ENCODE data around the gene WDR18.

WDR18 gene

GRCh38 chr19:964761-965694 lies 19.1 kb upstream of the WDR18 start:
- Histone ChIP-seq H3K4me1 (ENCODE audit: insufficient read depth, low read length, severe bottlenecking) (no peaks in the 10 kb centered on the region), H3K4me3 (ENCODE audit: low read depth, low read length, poor library complexity, severe bottlenecking) (no peak overlapping the region), H3K27me3 (ENCODE audit: insufficient read depth, low read length) (0 out of 2 replicates have a peak, but pooled peaks cover 15% of the 10 kb centered on the region), H3K4me2 (ENCODE audit: low read length) (no peak overlapping the region), H4K20me1 (ENCODE audit: insufficient read depth, low read length) (no peaks in the 10 kb centered on the region), H3K36me3 (ENCODE audit: insufficient read depth, low read length) (no peaks in the 10 kb centered on the region), H3K27ac (ENCODE audit: low read depth, low read length, poor library complexity, severe bottlenecking) (no peak overlapping the region), H3K9me2 (ENCODE audit: low read depth, low read length) (no peaks in the 10 kb centered on the region), H3K79me2 (ENCODE audit: insufficient read depth, low read length) (no peaks in the 10 kb centered on the region), H3F3A (ENCODE audit: insufficient read depth, low read length) (no peaks in the 10 kb centered on the region), H3K9me3 (ENCODE audit: low read length) (no peaks in the 10 kb centered on the region), H3K9ac (ENCODE audit: low read length) (no peak overlapping the region), H2AFZ (ENCODE audit: low read length) (no peak overlapping the region)
- no peak for TF ChIP-seq EZH2 (IDR thresholded peaks at IDR 0.05; ENCODE audit: borderline replicate concordance, low read length)
- TF ChIP-seq CTCF (IDR thresholded peaks at IDR 0.05; ENCODE audit: low read length) = no peak

DNA sequence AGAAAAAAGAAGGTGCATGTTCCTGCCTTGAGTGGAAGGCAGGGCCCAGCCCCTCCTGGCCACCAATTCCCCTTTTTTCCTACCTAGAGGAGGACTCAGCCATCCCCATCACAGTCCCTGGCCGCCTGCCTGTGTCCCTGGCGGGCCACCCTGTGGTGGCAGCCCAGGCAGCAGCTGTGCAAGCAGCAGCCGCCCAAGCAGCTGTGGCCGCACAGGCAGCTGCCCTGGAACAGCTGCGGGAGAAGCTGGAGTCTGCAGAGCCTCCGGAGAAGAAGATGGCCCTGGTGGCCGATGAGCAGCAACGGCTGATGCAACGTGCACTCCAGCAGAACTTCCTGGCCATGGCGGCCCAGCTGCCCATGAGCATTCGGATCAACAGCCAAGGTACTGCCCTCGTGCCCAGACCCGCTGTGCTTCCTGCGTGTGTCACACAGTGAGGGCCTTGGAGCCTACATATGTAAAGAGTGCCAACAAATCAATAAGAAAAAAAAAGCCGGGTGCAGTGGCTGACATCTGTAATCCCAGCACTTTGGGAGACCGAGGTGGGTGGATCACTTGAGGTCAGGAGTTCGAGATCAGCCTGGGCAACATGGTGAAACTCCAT lies 17.6 kb upstream of the WDR18 start:
- Histone ChIP-seq H3K36me3 (ENCODE audit: insufficient read depth, low read length) (peaks cover 4% of the 10 kb centered on the region; the same call in 1 of the 2 replicates), H3K27ac (ENCODE audit: low read depth, low read length, poor library complexity, severe bottlenecking) (no peak overlapping the region), H3K4me3 (ENCODE audit: low read depth, low read length, poor library complexity, severe bottlenecking) (no peak overlapping the region), H3F3A (ENCODE audit: insufficient read depth, low read length) (no peaks in the 10 kb centered on the region), H3K9me2 (ENCODE audit: low read depth, low read length) (no peaks in the 10 kb centered on the region), H2AFZ (ENCODE audit: low read length) (no peak overlapping the region), H3K79me2 (ENCODE audit: insufficient read depth, low read length) (no peaks in the 10 kb centered on the region), H3K9me3 (ENCODE audit: low read length) (peaks cover 5% of the 10 kb centered on the region), H3K27me3 (ENCODE audit: insufficient read depth, low read length) (0 out of 2 replicates have a peak, but pooled peaks cover 5% of the 10 kb centered on the region), H4K20me1 (ENCODE audit: insufficient read depth, low read length) (no peaks in the 10 kb centered on the region), H3K9ac (ENCODE audit: low read length) (no peak overlapping the region), H3K4me2 (ENCODE audit: low read length) (no peak overlapping the region), H3K4me1 (ENCODE audit: insufficient read depth, low read length, severe bottlenecking) (no peaks in the 10 kb centered on the region)
- TF ChIP-seq EZH2 (IDR thresholded peaks at IDR 0.05; ENCODE audit: borderline replicate concordance, low read length) (no peak), CTCF (IDR thresholded peaks at IDR 0.05; ENCODE audit: low read length) (no peak)

- H3K9ac ChIP-seq (ENCODE audit: low read length) = no peak overlapping the region
- no peaks in the 10 kb centered on the region; the same call in 1 of the 2 replicates for H3K27me3 ChIP-seq (ENCODE audit: insufficient read depth, low read length)
- TF ChIP-seq EZH2 (IDR thresholded peaks at IDR 0.05; ENCODE audit: borderline replicate concordance, low read length) (no peak), CTCF (IDR thresholded peaks at IDR 0.05; ENCODE audit: low read length) (peak; percentile 53)
- H3K9me2 ChIP-seq (ENCODE audit: low read depth, low read length) = no peaks in the 10 kb centered on the region
- no peak overlapping the region for H3K4me3 ChIP-seq (ENCODE audit: low read depth, low read length, poor library complexity, severe bottlenecking)
- no peaks in the 10 kb centered on the region for H3K4me1 ChIP-seq (ENCODE audit: insufficient read depth, low read length, severe bottlenecking)
- peaks cover 4% of the 10 kb centered on the region; the same call in 1 of the 2 replicates for H3K36me3 ChIP-seq (ENCODE audit: insufficient read depth, low read length)
- no peaks in the 10 kb centered on the region for H3K79me2 ChIP-seq (ENCODE audit: insufficient read depth, low read length)
- H3K27ac ChIP-seq (ENCODE audit: low read depth, low read length, poor library complexity, severe bottlenecking) = no peak overlapping the region
- no peak overlapping the region for H2AFZ ChIP-seq (ENCODE audit: low read length)
- no peak overlapping the region for H3K4me2 ChIP-seq (ENCODE audit: low read length)
- H3K9me3 ChIP-seq (ENCODE audit: low read length) = peaks cover 5% of the 10 kb centered on the region
- H3F3A ChIP-seq (ENCODE audit: insufficient read depth, low read length) = no peaks in the 10 kb centered on the region
- H4K20me1 ChIP-seq (ENCODE audit: insufficient read depth, low read length) = no peaks in the 10 kb centered on the region
These were observed 13.4 kb upstream of the WDR18 start for GRCh38 chr19:970695-971094.

Measured in OCI-LY1 (cell line).